HEK293 (cell line): ENCODE results near the gene HNRNPA0.

Experiments
- EGR2 ChIP-seq: fragments of 450-650 bp; formaldehyde crosslinking; IDR thresholded peaks from 2 replicates; pipeline ENCODE4 v1.5.1; 2016; ENCODE audit warnings: low read depth, missing biosample characterization, missing genetic modification characterization
- GLI2 ChIP-seq: fragments of 450-650 bp; formaldehyde crosslinking; IDR thresholded peaks from 2 replicates; pipeline ENCODE4; 2017; ENCODE audit warnings: missing biosample characterization, missing genetic modification characterization, low read depth, borderline replicate concordance
- GLI4 ChIP-seq: fragments of 450-650 bp; formaldehyde crosslinking; IDR thresholded peaks from 2 replicates; pipeline ENCODE4 v1.5.1; 2016; ENCODE audit warnings: missing biosample characterization, missing genetic modification characterization
- GLIS2 ChIP-seq: fragments of 450-650 bp; formaldehyde crosslinking; IDR thresholded peaks from 2 replicates; pipeline ENCODE4 v1.5.1; 2016; ENCODE audit warnings: missing biosample characterization, missing genetic modification characterization
- MEIS1 ChIP-seq: sonication (generic); formaldehyde crosslinking; IDR thresholded peaks from 2 replicates; pipeline ENCODE4 v1.8.1; 2022; ENCODE audit warnings: missing genetic modification reagents, mild to moderate bottlenecking, borderline replicate concordance
- PRDM1 ChIP-seq: fragments of 450-650 bp; formaldehyde crosslinking; IDR thresholded peaks from 2 replicates; pipeline ENCODE4; 2016; ENCODE audit warnings: missing biosample characterization, missing genetic modification characterization
- SETDB1 ChIP-seq: IDR thresholded peaks from one replicate; pipeline ENCODE4 v1.6.1; 2017; ENCODE audit warnings: mild to moderate bottlenecking, low read length, moderate library complexity, mixed read lengths; ENCODE audit not compliant: insufficient read length
- WT1 ChIP-seq: fragments of 450-650 bp; formaldehyde crosslinking; IDR thresholded peaks from 2 replicates; pipeline ENCODE4 v1.5.1; 2016; ENCODE audit warnings: missing biosample characterization, missing genetic modification characterization
- ZFP69B ChIP-seq: fragments of 450-650 bp; formaldehyde crosslinking; IDR thresholded peaks from 2 replicates; pipeline ENCODE4 v1.5.1; 2016; ENCODE audit warnings: missing biosample characterization, missing genetic modification characterization
- ZIC2 ChIP-seq: fragments of 450-650 bp; formaldehyde crosslinking; IDR thresholded peaks from 2 replicates; pipeline ENCODE4 v1.5.1; 2016; ENCODE audit warnings: missing biosample characterization, missing genetic modification characterization
- ZNF121 ChIP-seq: fragments of 450-650 bp; formaldehyde crosslinking; IDR thresholded peaks from 2 replicates; pipeline ENCODE4 v1.5.1; 2016; ENCODE audit warnings: missing biosample characterization, missing genetic modification characterization
- ZNF24 ChIP-seq: fragments of 450-650 bp; formaldehyde crosslinking; IDR thresholded peaks from 2 replicates; pipeline ENCODE4 v1.5.1; 2016; ENCODE audit warnings: missing biosample characterization, missing genetic modification characterization
- ZNF335 ChIP-seq: fragments of 450-650 bp; formaldehyde crosslinking; conservative IDR thresholded peaks from 2 replicates; pipeline ENCODE4 v1.5.1; 2016; ENCODE audit warnings: missing biosample characterization, missing genetic modification characterization
- ZNF416 ChIP-seq: fragments of 450-650 bp; formaldehyde crosslinking; IDR thresholded peaks from 2 replicates; pipeline ENCODE4 v1.5.1; 2016; ENCODE audit warnings: missing biosample characterization, missing genetic modification characterization
- ZNF624 ChIP-seq: fragments of 450-650 bp; formaldehyde crosslinking; IDR thresholded peaks from 2 replicates; pipeline ENCODE4 v1.5.1; 2017; ENCODE audit warnings: missing biosample characterization, missing genetic modification characterization
- ZNF654 ChIP-seq: fragments of 450-650 bp; formaldehyde crosslinking; IDR thresholded peaks from 2 replicates; pipeline ENCODE4 v1.5.1; 2016; ENCODE audit warnings: low read depth, missing biosample characterization, missing genetic modification characterization
- ZNF660 ChIP-seq: fragments of 450-650 bp; IDR thresholded peaks from 2 replicates; pipeline ENCODE4 v1.5.1; 2018; ENCODE audit warnings: missing biosample characterization, mild to moderate bottlenecking, missing genetic modification characterization
- ZNF670 ChIP-seq: fragments of 450-650 bp; formaldehyde crosslinking; IDR thresholded peaks from 2 replicates; pipeline ENCODE4 v1.5.1; 2016; ENCODE audit warnings: missing biosample characterization, missing genetic modification characterization, low read depth
- ZNF692 ChIP-seq: fragments of 450-650 bp; formaldehyde crosslinking; IDR thresholded peaks from 2 replicates; pipeline ENCODE4 v1.5.1; 2016; ENCODE audit warnings: missing biosample characterization, missing genetic modification characterization
- ZSCAN30 ChIP-seq: fragments of 450-650 bp; IDR thresholded peaks from 2 replicates; pipeline ENCODE4 v1.5.1; 2018; ENCODE audit warnings: missing biosample characterization, mild to moderate bottlenecking, missing genetic modification characterization, moderate library complexity
- TF ChIP-seq, protein P1 (sequence below): fragments of 450-650 bp; formaldehyde crosslinking; IDR thresholded peaks from 2 replicates; pipeline ENCODE4 v1.5.1; 2017; ENCODE audit warnings: missing biosample characterization, missing genetic modification characterization
- TF ChIP-seq, protein P2 (sequence below): fragments of 450-650 bp; formaldehyde crosslinking; IDR thresholded peaks from 2 replicates; pipeline ENCODE4 v1.5.1; 2017; ENCODE audit warnings: missing biosample characterization, mild to moderate bottlenecking, missing genetic modification characterization, moderate library complexity
- TF ChIP-seq, protein P3 (sequence below): fragments of 450-650 bp; formaldehyde crosslinking; IDR thresholded peaks from 2 replicates; pipeline ENCODE4 v1.5.1; 2017; ENCODE audit warnings: missing biosample characterization, missing genetic modification characterization
- TF ChIP-seq, protein P4 (sequence below): fragments of 450-650 bp; formaldehyde crosslinking; IDR thresholded peaks from 2 replicates; pipeline ENCODE4 v1.5.1; 2016; ENCODE audit warnings: missing biosample characterization, missing genetic modification characterization

Gene HNRNPA0

GRCh38 chr5:137754961-137755762 lies 999 bp upstream of the HNRNPA0 start (continued):
- TF ChIP-seq, protein P1, sequence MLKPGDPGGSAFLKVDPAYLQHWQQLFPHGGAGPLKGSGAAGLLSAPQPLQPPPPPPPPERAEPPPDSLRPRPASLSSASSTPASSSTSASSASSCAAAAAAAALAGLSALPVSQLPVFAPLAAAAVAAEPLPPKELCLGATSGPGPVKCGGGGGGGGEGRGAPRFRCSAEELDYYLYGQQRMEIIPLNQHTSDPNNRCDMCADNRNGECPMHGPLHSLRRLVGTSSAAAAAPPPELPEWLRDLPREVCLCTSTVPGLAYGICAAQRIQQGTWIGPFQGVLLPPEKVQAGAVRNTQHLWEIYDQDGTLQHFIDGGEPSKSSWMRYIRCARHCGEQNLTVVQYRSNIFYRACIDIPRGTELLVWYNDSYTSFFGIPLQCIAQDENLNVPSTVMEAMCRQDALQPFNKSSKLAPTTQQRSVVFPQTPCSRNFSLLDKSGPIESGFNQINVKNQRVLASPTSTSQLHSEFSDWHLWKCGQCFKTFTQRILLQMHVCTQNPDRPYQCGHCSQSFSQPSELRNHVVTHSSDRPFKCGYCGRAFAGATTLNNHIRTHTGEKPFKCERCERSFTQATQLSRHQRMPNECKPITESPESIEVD (tag by site-specific recombination) = no peak
- TF ChIP-seq ZNF24 (peak; percentile 71), MEIS1 (CRISPR knock-in tag) (no peak), ZNF692 (tag by site-specific recombination) (peak; percentile 93), ZNF624 (no peak), EGR2 (tag by site-specific recombination) (peak; percentile 56), ZSCAN30 (tag by site-specific recombination) (peak; percentile 44), SETDB1 (no peak), GLIS2 (tag by site-specific recombination) (peak; percentile 71), ZNF416 (tag by site-specific recombination) (no peak), ZNF670 (no peak), ZNF660 (peak; percentile 31), WT1 (tag by site-specific recombination) (peak; percentile 27; the same call in 1 of the 2 replicates), ZFP69B (tag by site-specific recombination) (peak; percentile 58), GLI2 (tag by site-specific recombination) (no peak), ZIC2 (tag by site-specific recombination) (peak; percentile 5; the same call in 1 of the 2 replicates), ZNF335 (peak; percentile 80), PRDM1 (tag by site-specific recombination) (no peak), ZNF121 (tag by site-specific recombination) (0 out of 2 replicates have a peak, but pooled peaks have one; percentile 6), GLI4 (tag by site-specific recombination) (no peak), ZNF654 (tag by site-specific recombination) (no peak)
- TF ChIP-seq, protein P2, sequence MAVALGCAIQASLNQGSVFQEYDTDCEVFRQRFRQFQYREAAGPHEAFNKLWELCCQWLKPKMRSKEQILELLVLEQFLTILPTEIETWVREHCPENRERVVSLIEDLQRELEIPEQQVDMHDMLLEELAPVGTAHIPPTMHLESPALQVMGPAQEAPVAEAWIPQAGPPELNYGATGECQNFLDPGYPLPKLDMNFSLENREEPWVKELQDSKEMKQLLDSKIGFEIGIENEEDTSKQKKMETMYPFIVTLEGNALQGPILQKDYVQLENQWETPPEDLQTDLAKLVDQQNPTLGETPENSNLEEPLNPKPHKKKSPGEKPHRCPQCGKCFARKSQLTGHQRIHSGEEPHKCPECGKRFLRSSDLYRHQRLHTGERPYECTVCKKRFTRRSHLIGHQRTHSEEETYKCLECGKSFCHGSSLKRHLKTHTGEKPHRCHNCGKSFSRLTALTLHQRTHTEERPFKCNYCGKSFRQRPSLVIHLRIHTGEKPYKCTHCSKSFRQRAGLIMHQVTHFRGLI (tag by site-specific recombination) = 0 out of 2 replicates have a peak, but pooled peaks have one; percentile 8
- TF ChIP-seq, protein P3, sequence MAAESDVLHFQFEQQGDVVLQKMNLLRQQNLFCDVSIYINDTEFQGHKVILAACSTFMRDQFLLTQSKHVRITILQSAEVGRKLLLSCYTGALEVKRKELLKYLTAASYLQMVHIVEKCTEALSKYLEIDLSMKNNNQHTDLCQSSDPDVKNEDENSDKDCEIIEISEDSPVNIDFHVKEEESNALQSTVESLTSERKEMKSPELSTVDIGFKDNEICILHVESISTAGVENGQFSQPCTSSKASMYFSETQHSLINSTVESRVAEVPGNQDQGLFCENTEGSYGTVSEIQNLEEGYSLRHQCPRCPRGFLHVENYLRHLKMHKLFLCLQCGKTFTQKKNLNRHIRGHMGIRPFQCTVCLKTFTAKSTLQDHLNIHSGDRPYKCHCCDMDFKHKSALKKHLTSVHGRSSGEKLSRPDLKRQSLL (tag by site-specific recombination) = no peak
- TF ChIP-seq, protein P4, sequence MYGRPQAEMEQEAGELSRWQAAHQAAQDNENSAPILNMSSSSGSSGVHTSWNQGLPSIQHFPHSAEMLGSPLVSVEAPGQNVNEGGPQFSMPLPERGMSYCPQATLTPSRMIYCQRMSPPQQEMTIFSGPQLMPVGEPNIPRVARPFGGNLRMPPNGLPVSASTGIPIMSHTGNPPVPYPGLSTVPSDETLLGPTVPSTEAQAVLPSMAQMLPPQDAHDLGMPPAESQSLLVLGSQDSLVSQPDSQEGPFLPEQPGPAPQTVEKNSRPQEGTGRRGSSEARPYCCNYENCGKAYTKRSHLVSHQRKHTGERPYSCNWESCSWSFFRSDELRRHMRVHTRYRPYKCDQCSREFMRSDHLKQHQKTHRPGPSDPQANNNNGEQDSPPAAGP (tag by site-specific recombination) = no peak
